GM12878 (cell line): ENCODE data around the gene DCX. TPM values are rescaled to one million over a fixed set of nuclear protein-coding genes. Genes with fewer than 3 reads are reported as not detected.

ENCODE experiments used
- ATAC-seq: fragments of 200-7000 bp; cut with Tn5 transposase; 3 replicates; pipeline ENCODE4 v1.9.1; 2020; ENCODE audit warnings: mild to moderate bottlenecking, moderate library complexity
- BruUV-seq: library from RNA; stranded (reverse); fragments of 400-500 nt; replicated peaks from 2 replicates; lab custom pipeline; 2021; lab: Mats Ljungman, UMichigan
- CTCF ChIA-PET: fragments of 300-600 bp; sonication (Branson Sonifier 250); formaldehyde crosslinking; extraction: SDS; loops from one replicate; lab custom pipeline; 2021; ENCODE audit warnings: inconsistent platforms; lab: Yijun Ruan, JAX
- POLR2A ChIA-PET: fragments of 350-600 bp; formaldehyde crosslinking; extraction: SDS; loops from one replicate; lab custom pipeline; 2021; ENCODE audit warnings: inconsistent platforms; lab: Charles Lee
- RAD21 ChIA-PET: fragments of 300-600 bp; sonication (Branson Sonifier 250); formaldehyde crosslinking; loops from one replicate; lab custom pipeline; 2023; ENCODE audit warnings: antibody characterized with exemption; ENCODE audit not compliant: unreplicated experiment; lab: Charles Lee
- SMC1A ChIA-PET: fragments of 300-600 bp; sonication (Branson Sonifier 250); formaldehyde crosslinking; loops from one replicate; lab custom pipeline; 2023; ENCODE audit not compliant: unreplicated experiment, uncharacterized antibody; lab: Charles Lee
- DNase-seq: peaks from one replicate; pipeline ENCODE4 v3.0.0-alpha.2; 2011; ENCODE audit warnings: low read depth, low spot score
- FAIRE-seq: peaks from 3 replicates; lab custom pipeline; 2011; peaks lifted over from hg19 to GRCh38; lab: Jason Lieb, UNC
- H2AFZ ChIP-seq: 2 replicates; pipeline ENCODE4 v1.6.0; 2011; ENCODE audit warnings: low read depth, low read length, control low read depth; ENCODE audit not compliant: control insufficient read depth
- H3K27ac ChIP-seq: 2 replicates; pipeline ENCODE4 v1.5.1; 2011; ENCODE audit warnings: control low read depth; ENCODE audit not compliant: control insufficient read depth, insufficient read depth
- H3K27me3 ChIP-seq, 2 experiments: replicated peaks in 1 of 2; 2 replicates each; pipeline versions ENCODE4 v1.6.0 to v1.6.1; 2011; ENCODE audit warnings: low read length in 1 of 2; ENCODE audit not compliant: control insufficient read depth in 2 of 2, insufficient read depth in 2 of 2
- H3K36me3 ChIP-seq, 2 experiments: 2 replicates each; pipeline ENCODE4 v1.5.1; 2011; ENCODE audit warnings: low read length in 1 of 2; ENCODE audit not compliant: control insufficient read depth in 2 of 2, insufficient read depth in 2 of 2
- H3K4me1 ChIP-seq: 2 replicates; pipeline ENCODE4 v1.6.1; 2011; ENCODE audit warnings: mild to moderate bottlenecking, low read length, moderate library complexity, mixed read lengths; ENCODE audit not compliant: control insufficient read depth, insufficient read depth
- H3K4me2 ChIP-seq: 2 replicates; pipeline ENCODE4 v1.6.0; 2011; ENCODE audit warnings: control low read depth; ENCODE audit not compliant: control insufficient read depth, insufficient read depth
- H3K4me3 ChIP-seq: fragments of 200-600 bp; sonication (generic); 2 replicates; pipeline ENCODE4 v1.5.1; 2016
- H3K79me2 ChIP-seq: 2 replicates; pipeline ENCODE4 v1.6.0; 2011; ENCODE audit warnings: low read length; ENCODE audit not compliant: control insufficient read depth, insufficient read depth
- H3K9ac ChIP-seq: 2 replicates; pipeline ENCODE4 v1.8.0; 2011; ENCODE audit warnings: low read length, control low read depth, mixed read lengths; ENCODE audit not compliant: control insufficient read depth, insufficient read depth
- H3K9me3 ChIP-seq: replicated peaks from 3 replicates; pipeline ENCODE4 v1.5.1; 2011; ENCODE audit warnings: mild to moderate bottlenecking, low read length; ENCODE audit not compliant: control insufficient read depth, insufficient read depth
- H4K20me1 ChIP-seq: 2 replicates; pipeline ENCODE4 v1.6.0; 2011; ENCODE audit not compliant: control insufficient read depth, insufficient read depth
- CBX5 ChIP-seq: sonication (generic); IDR thresholded peaks from 2 replicates; pipeline ENCODE4 v1.6.1; 2016; ENCODE audit warnings: low read depth, moderate library complexity, mild to moderate bottlenecking, inconsistent platforms
- CREB1 ChIP-seq: IDR thresholded peaks from 2 replicates; pipeline ENCODE4 v1.6.1; 2012; ENCODE audit warnings: low read depth, mild to moderate bottlenecking, inconsistent platforms
- ETV6 ChIP-seq, 2 experiments: fragments of 450-650 bp in 1 of 2; IDR thresholded peaks in 1 of 2; conservative IDR thresholded peaks in 1 of 2; 2 replicates each; pipeline ENCODE4 v1.6.1; 2014; ENCODE audit warnings: antibody characterized with exemption in 1 of 2, borderline replicate concordance in 1 of 2, low read depth in 1 of 2, mild to moderate bottlenecking in 1 of 2, moderate library complexity in 1 of 2
- HDGF ChIP-seq: fragments of 450-650 bp; IDR thresholded peaks from 2 replicates; pipeline ENCODE4 v1.6.1; 2016; ENCODE audit warnings: antibody characterized with exemption
- HSF1 ChIP-seq: fragments of 150-350 bp; IDR thresholded peaks from 2 replicates; pipeline ENCODE4 v1.6.1; 2014; ENCODE audit warnings: mild to moderate bottlenecking, low read depth, low read length
- IRF5 ChIP-seq: fragments of 450-650 bp; IDR thresholded peaks from 2 replicates; pipeline ENCODE4 v1.6.1; 2017; ENCODE audit warnings: borderline replicate concordance
- KDM1A ChIP-seq: fragments of 200-600 bp; sonication (generic); IDR thresholded peaks from 2 replicates; pipeline ENCODE4 v1.6.1; 2016; ENCODE audit warnings: borderline replicate concordance
- KLF5 ChIP-seq: fragments of 450-650 bp; IDR thresholded peaks from 2 replicates; pipeline ENCODE4 v1.6.1; 2014; ENCODE audit warnings: mild to moderate bottlenecking; ENCODE audit not compliant: partially characterized antibody
- MYC ChIP-seq: IDR thresholded peaks from 2 replicates; pipeline ENCODE4 v1.6.1; 2011; ENCODE audit warnings: mild to moderate bottlenecking, low read length, moderate library complexity, inconsistent platforms; ENCODE audit not compliant: insufficient read depth, insufficient replicate concordance, insufficient read length, severe bottlenecking
- NFXL1 ChIP-seq: fragments of 450-650 bp; IDR thresholded peaks from 2 replicates; pipeline ENCODE4 v1.6.1; 2017; ENCODE audit warnings: antibody characterized with exemption, mild to moderate bottlenecking, borderline replicate concordance
- POU2F2 ChIP-seq: IDR thresholded peaks from 3 replicates; pipeline ENCODE4 v1.6.1; 2011; ENCODE audit warnings: low read depth, mild to moderate bottlenecking, low read length, borderline replicate concordance
- RB1 ChIP-seq: fragments of 450-650 bp; formaldehyde crosslinking; IDR thresholded peaks from 2 replicates; pipeline ENCODE4 v1.6.1; 2017; ENCODE audit warnings: mild to moderate bottlenecking, borderline replicate concordance
- TARDBP ChIP-seq: IDR thresholded peaks from 2 replicates; pipeline ENCODE4 v1.6.1; 2016; ENCODE audit warnings: borderline replicate concordance
- YY1 ChIP-seq: IDR thresholded peaks from 2 replicates; pipeline ENCODE4 v1.6.1; 2011; ENCODE audit warnings: low read depth, mild to moderate bottlenecking, low read length
- ZBED1 ChIP-seq: IDR thresholded peaks from 2 replicates; pipeline ENCODE4 v1.6.1; 2016; ENCODE audit warnings: borderline replicate concordance
- WGBS: methylation state at CpG from one replicate; pipeline ENCODE4 v1.1.6; 2016; ENCODE audit warnings: low lambda C conversion rate; ENCODE audit not compliant: insufficient replicate concordance, insufficient coverage; ENCODE audit errors: missing lambda C conversion rate; 5-methylcytosine and 5-hydroxymethylcytosine counted together
- in situ Hi-C: fragments of 300-500 bp; cut with MboI; formaldehyde crosslinking; loops from 9 replicates; pipeline ENCODE4 v1.14.3; 2018; ENCODE audit warnings: mixed read lengths
- intact Hi-C: fragments of 100-400 bp; cut with micrococcal nuclease; formaldehyde crosslinking; loops from one replicate; pipeline ENCODE4 v1.14.2; 2022; ENCODE audit not compliant: unreplicated experiment
- polyA plus RNA-seq, 11 experiments: library from polyadenylated mRNA; depleted of rRNA in 4 of 11; unstranded in 6 of 11; stranded (reverse) in 5 of 11; fragments of >200 nt; fragmentation: Nextera tagmentation in 4 of 11; fragmentation: Illumina TruSeq in 1 of 11; extraction: Ambion mirVana in 4 of 11; extraction: Trizol in 1 of 11; gene quantifications; 1 replicate in 1 of 11; 2 replicates in 10 of 11; pipeline versions ENCODE4 v1.2.1 to v1.2.3, GENCODE V29; 2011 to 2016; ENCODE audit warnings: inconsistent platforms in 2 of 11, missing spikeins in 2 of 11, low read depth in 1 of 11
- total RNA-seq, 4 experiments: library from RNA; depleted of rRNA in 3 of 4; stranded (reverse); fragments of >200 nt in 3 of 4; fragmentation: Illumina TruSeq in 1 of 4; extraction: Trizol in 1 of 4; gene quantifications; 2 replicates each; pipeline versions ENCODE4 v1.2.1 to v1.2.3, GENCODE V29; 2013 to 2021

DCX gene
- total and polyA plus RNA-seq, 10 of the 15 experiments (the other 5 are each of a cell fraction or from before 2014, with no cell fraction given) = under 0.01 TPM; not detected in 9

GRCh38 chrX:111431001-111431400 is 19.0 kb upstream of the DCX start:
- no peaks in the 10 kb centered on the region; a peak in 1 of 4 replicates for H3K27me3 ChIP-seq
- H3K9me3 ChIP-seq = no peaks in the 10 kb centered on the region; the same call in 2 of the 3 replicates
- H3K4me3 ChIP-seq = no peak overlapping the region
- RAD21 ChIA-PET = no interaction called here
- intact Hi-C loops = no loop called here
- 15% methylated on average over 2 of the region's 2 CpGs for WGBS
- no peak overlapping the region for H2AFZ ChIP-seq
- POLR2A ChIA-PET = no interaction called here
- DNase-seq = no peak
- in situ Hi-C loops = no loop called here
- no peaks in the 10 kb centered on the region for H3K4me1 ChIP-seq
- FAIRE-seq = no peak
- no peaks in the 10 kb centered on the region for H3K79me2 ChIP-seq
- SMC1A ChIA-PET = no interaction called here
- H3K27ac ChIP-seq = no peak overlapping the region
- H4K20me1 ChIP-seq = no peaks in the 10 kb centered on the region
- no TSS peak for BruUV-seq
- H3K9ac ChIP-seq = no peak overlapping the region
- no peak overlapping the region for H3K4me2 ChIP-seq
- CTCF ChIA-PET = no interaction called here
- no peak for TF ChIP-seq KDM1A
- no peak for TF ChIP-seq POU2F2
- no peak for TF ChIP-seq CBX5
- no peak for ATAC-seq
- no peaks in the 10 kb centered on the region for H3K36me3 ChIP-seq

- ChIA-PET POLR2A (no interaction called here), SMC1A (no interaction called here)
- no peak for FAIRE-seq
Measured at GRCh38 chrX:111411557-111411956, 435 bp downstream of the DCX start.

More at GRCh38 chrX:111411557-111411956, 435 bp downstream of the DCX start:
- TF ChIP-seq MYC = no peak
- TF ChIP-seq YY1 = no peak
- no peak for TF ChIP-seq TARDBP
- no peak for TF ChIP-seq ETV6 (conservative IDR thresholded peaks at IDR 0.05 in 1 of 2, IDR thresholded peaks at IDR 0.05 in 1 of 2; ENCODE audit: borderline replicate concordance in 1 of 2, low read depth in 1 of 2)
- no peak for TF ChIP-seq HSF1
- no peak for TF ChIP-seq NFXL1
- no peak for TF ChIP-seq ZBED1
- TF ChIP-seq CREB1 = no peak
- TF ChIP-seq IRF5 = no peak
- no peak for TF ChIP-seq RB1
- no peak for TF ChIP-seq HDGF
- TF ChIP-seq KLF5 = no peak
- no peak for DNase-seq
- no peaks in the 10 kb centered on the region for H3K79me2 ChIP-seq
- in situ Hi-C loops (no loop called here), intact Hi-C loops (no loop called here)
- CTCF ChIA-PET = no interaction called here
- no peak overlapping the region for H3K4me3 ChIP-seq
- no peaks in the 10 kb centered on the region for H3K9me3 ChIP-seq
- no peak overlapping the region for H3K9ac ChIP-seq
- 0% methylated on average over 2 of the region's 2 CpGs for WGBS
- no peak overlapping the region for H3K4me2 ChIP-seq
- no peak overlapping the region for H3K27ac ChIP-seq
- no peaks in the 10 kb centered on the region for H3K36me3 ChIP-seq
- no peak for ATAC-seq
- H3K4me1 ChIP-seq = no peaks in the 10 kb centered on the region
- H3K27me3 ChIP-seq = no peaks in the 10 kb centered on the region
- BruUV-seq = no TSS peak
- RAD21 ChIA-PET = no interaction called here
- H4K20me1 ChIP-seq = no peaks in the 10 kb centered on the region
- H2AFZ ChIP-seq = no peak overlapping the region
